PC-9 (cell line): ENCODE results near the gene TCEANC2. TPM values are rescaled to one million over a fixed set of nuclear protein-coding genes. Genes with fewer than 3 reads are reported as not detected.

ENCODE experiments used
- BruUV-seq: library from RNA; stranded (reverse); fragments of 400-500 nt; replicated peaks from 2 replicates; lab custom pipeline; 2021; lab: Mats Ljungman, UMichigan
- CTCF ChIA-PET: fragments of 300-600 bp; sonication (Branson Sonifier 250); formaldehyde crosslinking; loops from one replicate; lab custom pipeline; 2022; ENCODE audit warnings: antibody characterized with exemption; lab: Charles Lee
- POLR2A ChIA-PET: fragments of 300-600 bp; sonication (Branson Sonifier 250); formaldehyde crosslinking; loops from one replicate; lab custom pipeline; 2022; ENCODE audit warnings: antibody characterized with exemption; ENCODE audit not compliant: unreplicated experiment; lab: Charles Lee
- DNase-seq, 2 experiments: peaks; one replicate each; pipeline versions ENCODE4 v3.0.0 to v3.0.0-alpha.2; 2015 to 2022; ENCODE audit warnings: mixed read lengths in 1 of 2
- H2AFZ ChIP-seq: fragments of 200-600 bp; sonication (generic); 2 replicates; pipeline ENCODE4 v1.8.1; 2017; ENCODE audit warnings: antibody characterized with exemption
- H3F3A ChIP-seq: fragments of 200-600 bp; sonication (generic); 2 replicates; pipeline ENCODE4 v1.8.1; 2017; ENCODE audit warnings: antibody characterized with exemption, mild to moderate bottlenecking, low read depth; ENCODE audit not compliant: insufficient read depth
- H3K27ac ChIP-seq: fragments of 200-600 bp; sonication (generic); 2 replicates; pipeline ENCODE4 v1.6.1; 2016; ENCODE audit warnings: mixed run types
- H3K27me3 ChIP-seq: fragments of 200-600 bp; sonication (generic); 2 replicates; pipeline ENCODE4 v1.6.1; 2016; ENCODE audit warnings: low read depth, mixed run types; ENCODE audit not compliant: insufficient read depth
- H3K36me3 ChIP-seq: fragments of 200-600 bp; sonication (generic); 2 replicates; pipeline ENCODE4 v1.6.1; 2016; ENCODE audit warnings: low read depth, mixed run types
- H3K4me1 ChIP-seq: fragments of 200-600 bp; sonication (generic); replicated peaks from 2 replicates; pipeline ENCODE4 v1.6.1; 2016; ENCODE audit warnings: mixed run types; ENCODE audit not compliant: insufficient read depth
- H3K4me2 ChIP-seq: fragments of 200-600 bp; sonication (generic); 2 replicates; pipeline ENCODE4 v1.6.1; 2017; ENCODE audit warnings: mixed run types
- H3K4me3 ChIP-seq: fragments of 200-600 bp; sonication (generic); 2 replicates; pipeline ENCODE4 v1.6.1; 2016; ENCODE audit warnings: mixed run types
- H3K79me2 ChIP-seq: fragments of 200-600 bp; sonication (generic); 2 replicates; pipeline ENCODE4 v1.6.1; 2017; ENCODE audit warnings: low read depth, mixed run types
- H3K9me2 ChIP-seq: fragments of 200-600 bp; sonication (generic); 2 replicates; pipeline ENCODE4 v1.8.1; 2017; ENCODE audit warnings: mild to moderate bottlenecking; ENCODE audit not compliant: insufficient read depth
- H3K9me3 ChIP-seq: fragments of 200-600 bp; sonication (generic); 2 replicates; pipeline ENCODE4 v1.8.1; 2016; ENCODE audit warnings: low read depth; ENCODE audit not compliant: insufficient read depth
- H4K20me1 ChIP-seq: fragments of 200-600 bp; sonication (generic); 2 replicates; pipeline ENCODE4 v1.8.1; 2017; ENCODE audit not compliant: insufficient read depth
- EZH2 ChIP-seq: fragments of 200-600 bp; sonication (generic); IDR thresholded peaks from 2 replicates; pipeline ENCODE4 v1.8.0; 2017; ENCODE audit warnings: antibody characterized with exemption, low read depth
- intact Hi-C: fragments of 100-400 bp; cut with micrococcal nuclease; formaldehyde crosslinking; loops from one replicate; pipeline ENCODE4 v1.10.0; 2022; ENCODE audit not compliant: unreplicated experiment
- total RNA-seq: library from RNA; stranded (reverse); gene quantifications from 2 replicates; pipeline ENCODE4 v1.2.3, GENCODE V29; 2021
- TF ChIP-seq, protein P1 (sequence below): fragments of 200-600 bp; sonication (generic); conservative IDR thresholded peaks from 2 replicates; pipeline ENCODE4 v1.6.1; 2017; ENCODE audit warnings: mixed run types, antibody characterized with exemption, mild to moderate bottlenecking, moderate library complexity

TCEANC2 gene
- total RNA-seq, 1 experiment from 2014 or later: 11.5 TPM

DNA sequence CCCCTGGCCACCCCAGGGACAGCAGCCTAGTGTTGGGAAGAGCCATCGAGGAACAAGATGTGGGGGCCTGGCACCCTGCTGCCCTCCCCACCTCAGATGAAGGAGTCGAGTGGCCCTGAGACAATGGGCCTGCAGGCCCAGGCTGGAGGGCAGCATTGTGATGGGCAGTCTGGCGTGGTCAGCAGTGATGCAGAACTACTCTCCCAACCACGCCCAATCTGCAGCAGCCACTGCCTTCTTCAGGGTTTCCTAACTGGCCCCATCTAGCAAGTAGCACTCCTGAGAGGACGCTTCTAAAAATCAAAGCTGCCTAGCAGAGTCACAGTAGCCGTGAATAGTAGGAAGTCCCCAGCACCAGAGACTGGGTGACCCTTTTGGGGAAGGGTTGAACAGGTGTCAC lies 80.9 kb downstream of the TCEANC2 start:
- no peak for DNase-seq
- intact Hi-C loops: no loop called here
- Histone ChIP-seq H3F3A (no peaks in the 10 kb centered on the region), H3K9me3 (no peaks in the 10 kb centered on the region), H3K4me3 (no peak overlapping the region), H3K79me2 (no peaks in the 10 kb centered on the region), H3K27ac (no peak overlapping the region), H3K4me1 (no peaks in the 10 kb centered on the region), H2AFZ (no peak overlapping the region), H4K20me1 (no peaks in the 10 kb centered on the region), H3K27me3 (no peaks in the 10 kb centered on the region; the same call in 1 of the 2 replicates), H3K9me2 (no peaks in the 10 kb centered on the region), H3K4me2 (no peak overlapping the region), H3K36me3 (no peaks in the 10 kb centered on the region)
- ChIA-PET POLR2A (no interaction called here), CTCF (no interaction called here)
- no TSS peak for BruUV-seq
- TF ChIP-seq EZH2: no peak
- TF ChIP-seq, protein P1, sequence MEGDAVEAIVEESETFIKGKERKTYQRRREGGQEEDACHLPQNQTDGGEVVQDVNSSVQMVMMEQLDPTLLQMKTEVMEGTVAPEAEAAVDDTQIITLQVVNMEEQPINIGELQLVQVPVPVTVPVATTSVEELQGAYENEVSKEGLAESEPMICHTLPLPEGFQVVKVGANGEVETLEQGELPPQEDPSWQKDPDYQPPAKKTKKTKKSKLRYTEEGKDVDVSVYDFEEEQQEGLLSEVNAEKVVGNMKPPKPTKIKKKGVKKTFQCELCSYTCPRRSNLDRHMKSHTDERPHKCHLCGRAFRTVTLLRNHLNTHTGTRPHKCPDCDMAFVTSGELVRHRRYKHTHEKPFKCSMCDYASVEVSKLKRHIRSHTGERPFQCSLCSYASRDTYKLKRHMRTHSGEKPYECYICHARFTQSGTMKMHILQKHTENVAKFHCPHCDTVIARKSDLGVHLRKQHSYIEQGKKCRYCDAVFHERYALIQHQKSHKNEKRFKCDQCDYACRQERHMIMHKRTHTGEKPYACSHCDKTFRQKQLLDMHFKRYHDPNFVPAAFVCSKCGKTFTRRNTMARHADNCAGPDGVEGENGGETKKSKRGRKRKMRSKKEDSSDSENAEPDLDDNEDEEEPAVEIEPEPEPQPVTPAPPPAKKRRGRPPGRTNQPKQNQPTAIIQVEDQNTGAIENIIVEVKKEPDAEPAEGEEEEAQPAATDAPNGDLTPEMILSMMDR: no peak

DNA sequence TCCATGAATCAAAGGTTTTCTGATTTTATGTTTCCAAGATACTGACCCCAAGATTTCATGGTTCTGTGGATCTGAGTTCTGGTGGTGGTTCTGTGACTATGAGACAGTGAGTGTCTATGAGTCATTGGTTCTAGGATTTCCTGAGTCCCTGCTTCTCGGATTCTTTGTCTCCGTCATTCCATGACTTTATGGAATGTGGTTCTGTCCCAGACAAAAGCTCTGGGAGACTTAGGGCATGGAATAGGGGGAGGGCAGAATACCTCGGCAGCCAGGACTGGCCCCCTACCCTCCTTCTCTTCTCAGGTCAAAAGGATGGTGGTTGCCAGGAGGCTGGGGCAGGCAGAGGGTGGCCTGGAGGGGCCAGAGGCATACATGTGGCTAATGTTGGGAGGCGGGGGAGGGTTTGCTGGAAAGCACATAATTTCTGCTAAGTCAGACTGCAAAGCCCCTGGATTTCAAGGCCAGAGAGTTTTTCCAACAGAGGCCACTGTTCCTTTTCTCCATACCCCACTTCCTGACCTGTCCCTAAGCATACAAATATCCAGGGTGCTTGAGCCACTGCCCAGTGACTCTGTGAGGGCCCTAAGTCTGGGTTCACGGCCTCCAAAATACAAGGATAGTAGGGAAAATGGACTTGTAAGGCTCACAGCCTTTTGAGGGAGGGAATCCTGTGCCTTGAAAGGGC lies 82.2 kb downstream of the TCEANC2 start:
- BruUV-seq: no TSS peak
- CTCF ChIA-PET: no interaction called here
- no peaks in the 10 kb centered on the region for H3K9me3 ChIP-seq
- H4K20me1 ChIP-seq: no peaks in the 10 kb centered on the region
- intact Hi-C loops: no loop called here
- no peaks in the 10 kb centered on the region for H3F3A ChIP-seq
- H3K4me1 ChIP-seq: no peaks in the 10 kb centered on the region
- H3K36me3 ChIP-seq: no peaks in the 10 kb centered on the region
- H3K79me2 ChIP-seq: no peaks in the 10 kb centered on the region
- H3K27ac ChIP-seq: no peak overlapping the region
- H3K4me3 ChIP-seq: no peak overlapping the region
- no peaks in the 10 kb centered on the region for H3K9me2 ChIP-seq
- H2AFZ ChIP-seq: no peak overlapping the region
- H3K27me3 ChIP-seq: no peaks in the 10 kb centered on the region; the same call in 1 of the 2 replicates
- POLR2A ChIA-PET: no interaction called here
- no peak for TF ChIP-seq EZH2
- TF ChIP-seq, protein P1: no peak
- DNase-seq: no peak
- H3K4me2 ChIP-seq: no peak overlapping the region

- H3K79me2 ChIP-seq: no peaks in the 10 kb centered on the region
- BruUV-seq: no TSS peak
- H3K4me3 ChIP-seq: no peak overlapping the region
- no peak overlapping the region for H3K27ac ChIP-seq
- CTCF ChIA-PET: no interaction called here
- H3K9me3 ChIP-seq: no peaks in the 10 kb centered on the region
- intact Hi-C loops: no loop called here
- TF ChIP-seq, protein P1: no peak
- no peak for TF ChIP-seq EZH2
- DNase-seq: no peak
- H3F3A ChIP-seq: no peaks in the 10 kb centered on the region
- no peak overlapping the region for H3K4me2 ChIP-seq
- no peaks in the 10 kb centered on the region for H4K20me1 ChIP-seq
- no peaks in the 10 kb centered on the region for H3K4me1 ChIP-seq
- no peaks in the 10 kb centered on the region for H3K27me3 ChIP-seq
- POLR2A ChIA-PET: no interaction called here
- H3K9me2 ChIP-seq: no peaks in the 10 kb centered on the region
- H2AFZ ChIP-seq: no peak overlapping the region
- H3K36me3 ChIP-seq: no peaks in the 10 kb centered on the region
Observed at GRCh38 chr1:54136269-54136896, 83.0 kb downstream of the TCEANC2 start.
